SK-N-MC (cell line): ENCODE data around the gene USP6.
"Not testable (repeated sequence)": the region's sequence is repeated elsewhere in the genome, so short reads cannot be mapped to it uniquely, and the experiment has no call there.

Experiments used
- EZH2 ChIP-seq: fragments of 200-600 bp; sonication (generic); IDR thresholded peaks from one replicate; pipeline ENCODE4 v1.6.1; 2017; ENCODE audit warnings: antibody characterized with exemption
- FOXP2 ChIP-seq: optimal IDR thresholded peaks from 2 replicates; pipeline ENCODE3; 2011; ENCODE audit warnings: mild to moderate bottlenecking, moderate library complexity; ENCODE audit not compliant: insufficient read depth; ENCODE audit errors: extremely low read length, control extremely low read depth
- POLR2AphosphoS5 ChIP-seq: IDR thresholded peaks from 2 replicates; pipeline ENCODE4 v1.6.1; 2012; ENCODE audit warnings: mild to moderate bottlenecking, low read depth, low read length, borderline replicate concordance

DNA sequence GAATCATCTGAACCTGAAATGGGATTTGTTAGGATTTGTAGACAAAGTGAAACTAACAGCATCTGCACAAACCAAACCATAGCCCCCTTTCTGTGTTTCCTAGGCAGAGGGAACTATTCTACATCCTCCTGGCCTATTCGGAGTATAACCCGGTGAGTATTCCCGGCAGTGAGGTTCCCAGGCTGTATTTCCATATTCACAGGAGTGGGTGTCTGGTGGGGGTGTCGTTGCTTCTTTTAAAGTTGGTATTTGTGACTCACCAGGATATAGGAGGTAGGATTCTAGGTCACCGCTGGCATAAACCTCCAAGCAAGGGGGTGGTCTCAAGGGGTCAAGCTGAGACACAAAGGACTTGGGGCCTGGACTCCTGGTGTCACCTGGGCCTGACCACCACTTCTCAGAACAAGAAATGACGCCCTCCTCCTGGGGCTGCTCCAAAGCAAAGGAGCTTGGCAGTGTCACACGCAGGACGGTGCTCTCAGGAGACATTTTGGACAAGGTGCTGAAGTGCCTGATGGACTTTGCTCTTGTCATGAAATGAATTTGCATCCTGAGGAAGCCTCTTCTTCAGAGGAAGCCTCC lies 19.4 kb downstream of the USP6 start:
- not testable (repeated sequence) for TF ChIP-seq EZH2, POLR2AphosphoS5, FOXP2
